ENCODE measurements around the gene MCRIP1.

The MCRIP1 gene

DNA sequence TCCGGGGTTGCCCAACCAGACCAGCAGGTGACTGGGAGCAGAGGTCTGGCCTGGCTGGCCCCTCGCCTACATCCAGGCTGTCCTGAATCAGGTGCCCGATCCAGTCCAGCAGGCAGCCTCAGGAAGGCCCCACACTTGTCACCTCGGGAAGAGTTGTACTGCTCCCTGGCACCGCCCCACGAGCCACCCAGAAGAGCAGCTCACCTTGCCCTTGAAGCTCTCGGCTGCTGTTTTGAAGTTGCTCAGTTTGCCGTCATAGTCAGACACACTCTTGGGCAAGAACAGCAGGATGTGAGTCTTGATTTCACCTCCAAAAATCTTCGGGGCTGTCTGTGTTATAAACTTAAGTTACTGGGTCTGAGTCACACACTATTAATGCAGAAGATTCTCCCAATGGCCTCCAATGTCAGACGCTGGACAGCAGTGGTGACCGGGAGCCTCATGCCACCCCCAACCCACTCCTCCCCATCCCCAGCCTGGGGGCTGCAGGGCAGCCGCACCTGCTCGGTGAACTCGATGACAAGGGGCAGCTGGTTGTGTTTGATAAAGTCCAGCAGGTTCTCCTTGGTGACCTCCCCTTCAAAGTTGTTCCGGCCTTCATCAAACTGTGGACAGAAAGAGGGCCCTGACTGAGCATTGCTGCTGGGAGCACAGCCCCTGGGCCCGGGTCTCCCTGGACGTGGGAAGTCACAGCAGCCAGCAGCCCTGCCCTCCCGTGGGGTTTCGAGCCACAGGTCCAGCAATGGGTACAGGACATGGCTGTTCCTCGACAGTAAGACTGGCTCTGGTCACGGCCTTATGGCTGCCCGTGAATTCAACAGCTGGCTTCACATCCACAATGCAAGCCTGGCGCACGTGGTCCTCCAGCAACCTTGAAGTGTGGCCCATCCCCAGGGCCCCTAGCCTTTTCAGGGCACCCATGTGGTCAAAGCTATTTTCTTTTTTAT, 13.9 kb upstream of the MCRIP1 start:
- no peaks in the 10 kb centered on the region for H3K9me3 ChIP-seq (ENCODE audit: insufficient read depth, low read length)
- H3K4me2 ChIP-seq (ENCODE audit: low read depth, low read length, poor library complexity, severe bottlenecking) = no peak overlapping the region
- H3K9ac ChIP-seq (ENCODE audit: low read length) = no peak overlapping the region
- no peaks in the 10 kb centered on the region for H4K20me1 ChIP-seq (ENCODE audit: low read depth, low read length)
- no peaks in the 10 kb centered on the region for H3F3A ChIP-seq (ENCODE audit: insufficient read depth)
- no peaks in the 10 kb centered on the region for H3K9me2 ChIP-seq (replicated peaks; ENCODE audit: insufficient read depth, low read length)
- no peak overlapping the region for H3K27ac ChIP-seq (ENCODE audit: low read depth, low read length)
- no peak overlapping the region for H3K4me3 ChIP-seq (ENCODE audit: insufficient read depth, low read length, poor library complexity, severe bottlenecking)
- H2AFZ ChIP-seq (ENCODE audit: low read depth, low read length, severe bottlenecking) = no peak overlapping the region
- no peaks in the 10 kb centered on the region for H3K27me3 ChIP-seq (ENCODE audit: low read length)
- TF ChIP-seq, protein P1, sequence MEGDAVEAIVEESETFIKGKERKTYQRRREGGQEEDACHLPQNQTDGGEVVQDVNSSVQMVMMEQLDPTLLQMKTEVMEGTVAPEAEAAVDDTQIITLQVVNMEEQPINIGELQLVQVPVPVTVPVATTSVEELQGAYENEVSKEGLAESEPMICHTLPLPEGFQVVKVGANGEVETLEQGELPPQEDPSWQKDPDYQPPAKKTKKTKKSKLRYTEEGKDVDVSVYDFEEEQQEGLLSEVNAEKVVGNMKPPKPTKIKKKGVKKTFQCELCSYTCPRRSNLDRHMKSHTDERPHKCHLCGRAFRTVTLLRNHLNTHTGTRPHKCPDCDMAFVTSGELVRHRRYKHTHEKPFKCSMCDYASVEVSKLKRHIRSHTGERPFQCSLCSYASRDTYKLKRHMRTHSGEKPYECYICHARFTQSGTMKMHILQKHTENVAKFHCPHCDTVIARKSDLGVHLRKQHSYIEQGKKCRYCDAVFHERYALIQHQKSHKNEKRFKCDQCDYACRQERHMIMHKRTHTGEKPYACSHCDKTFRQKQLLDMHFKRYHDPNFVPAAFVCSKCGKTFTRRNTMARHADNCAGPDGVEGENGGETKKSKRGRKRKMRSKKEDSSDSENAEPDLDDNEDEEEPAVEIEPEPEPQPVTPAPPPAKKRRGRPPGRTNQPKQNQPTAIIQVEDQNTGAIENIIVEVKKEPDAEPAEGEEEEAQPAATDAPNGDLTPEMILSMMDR (IDR thresholded peaks at IDR 0.05; ENCODE audit: insufficient read depth, low read length, poor library complexity, severe bottlenecking) = no peak
- TF ChIP-seq EZH2phosphoT487 (conservative IDR thresholded peaks at IDR 0.05; ENCODE audit: low read length) = no peak
- H3K36me3 ChIP-seq (ENCODE audit: low read length) = no peaks in the 10 kb centered on the region
- H3K79me2 ChIP-seq (ENCODE audit: insufficient read depth, low read length) = 0 out of 2 replicates have a peak, but pooled peaks cover 3% of the 10 kb centered on the region

DNA sequence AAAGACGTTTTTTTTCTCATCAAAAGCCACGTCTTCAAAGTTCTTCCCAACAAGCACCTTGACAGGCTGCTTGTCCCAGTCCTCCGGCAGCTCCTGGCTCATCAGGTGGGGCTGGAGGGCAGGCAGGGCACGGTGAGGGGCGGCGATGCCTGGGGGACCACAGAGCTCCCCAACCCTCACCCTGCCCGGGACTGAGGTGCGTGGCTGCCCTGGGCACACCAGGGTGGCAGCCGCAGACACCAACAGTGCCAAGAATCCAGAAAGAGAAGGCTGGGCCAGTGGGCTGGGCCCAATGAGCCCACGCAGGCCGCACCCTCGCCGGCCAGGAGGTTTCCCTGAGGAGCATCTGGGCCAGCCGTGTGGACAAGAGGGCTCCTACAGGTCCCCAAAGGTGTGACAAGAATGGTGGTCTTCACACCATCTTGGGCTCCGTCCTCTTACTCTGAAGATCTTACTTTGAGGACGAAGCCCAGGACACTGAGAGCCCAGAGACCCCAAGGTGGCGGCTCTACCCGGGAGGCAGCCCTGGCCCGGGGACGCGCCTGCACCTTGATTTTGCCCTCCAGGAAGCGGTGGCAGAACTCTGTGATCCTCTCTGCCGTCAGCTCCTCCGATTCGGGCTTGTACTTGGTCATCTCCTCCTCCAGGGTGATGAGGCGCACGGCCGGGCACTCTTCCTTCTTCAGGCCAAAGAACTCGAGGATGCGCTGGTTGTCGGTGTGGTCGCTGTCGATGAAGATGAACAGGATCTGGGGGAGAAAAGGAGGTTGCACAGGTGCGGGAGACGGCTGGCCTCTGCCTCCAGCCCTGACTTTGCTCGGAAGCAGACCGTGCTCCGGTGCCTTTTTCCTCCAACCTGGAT, 13.0 kb upstream of the MCRIP1 start:
- H4K20me1 ChIP-seq (ENCODE audit: low read depth, low read length) = no peaks in the 10 kb centered on the region
- H3F3A ChIP-seq (ENCODE audit: insufficient read depth) = no peaks in the 10 kb centered on the region
- no peaks in the 10 kb centered on the region for H3K36me3 ChIP-seq (ENCODE audit: low read length)

DNA sequence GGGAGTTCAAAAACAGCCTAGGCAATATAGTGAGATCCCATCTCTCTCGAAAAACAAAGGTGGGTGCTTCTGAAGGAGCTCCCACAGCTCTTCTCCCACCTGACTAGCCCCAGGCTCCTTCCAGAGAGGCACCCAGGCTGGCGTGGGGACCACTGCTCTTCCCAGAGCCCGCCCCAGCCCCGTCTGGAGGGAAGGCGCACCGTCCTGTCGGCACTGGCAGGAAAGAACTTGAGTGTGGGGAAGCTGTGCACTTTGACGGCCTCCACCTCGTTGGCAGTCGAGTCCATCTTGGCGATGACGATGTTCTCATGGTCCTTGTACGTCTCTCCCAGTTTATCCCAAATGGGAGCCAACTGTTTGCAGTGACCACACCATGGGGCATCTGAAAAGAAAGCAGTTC, 12.3 kb upstream of the MCRIP1 start:
- no peak overlapping the region for H3K27ac ChIP-seq (ENCODE audit: low read depth, low read length)
- no peaks in the 10 kb centered on the region for H3K36me3 ChIP-seq (ENCODE audit: low read length)
- H3K4me2 ChIP-seq (ENCODE audit: low read depth, low read length, poor library complexity, severe bottlenecking) = no peak overlapping the region
- no peaks in the 10 kb centered on the region for H3K79me2 ChIP-seq (ENCODE audit: insufficient read depth, low read length)
- H3F3A ChIP-seq (ENCODE audit: insufficient read depth) = no peaks in the 10 kb centered on the region
- H3K9me3 ChIP-seq (ENCODE audit: insufficient read depth, low read length) = no peaks in the 10 kb centered on the region
- H3K27me3 ChIP-seq (ENCODE audit: low read length) = no peaks in the 10 kb centered on the region
- TF ChIP-seq EZH2phosphoT487 (conservative IDR thresholded peaks at IDR 0.05; ENCODE audit: low read length) = no peak
- TF ChIP-seq, protein P1 (IDR thresholded peaks at IDR 0.05; ENCODE audit: insufficient read depth, low read length, poor library complexity, severe bottlenecking) = no peak
- H4K20me1 ChIP-seq (ENCODE audit: low read depth, low read length) = no peaks in the 10 kb centered on the region
- no peak overlapping the region for H3K9ac ChIP-seq (ENCODE audit: low read length)
- H2AFZ ChIP-seq (ENCODE audit: low read depth, low read length, severe bottlenecking) = no peak overlapping the region
- no peaks in the 10 kb centered on the region for H3K9me2 ChIP-seq (replicated peaks; ENCODE audit: insufficient read depth, low read length)
- H3K4me3 ChIP-seq (ENCODE audit: insufficient read depth, low read length, poor library complexity, severe bottlenecking) = no peak overlapping the region

More for the DNA sequence above, 13.0 kb upstream of the MCRIP1 start:
- Histone ChIP-seq H2AFZ (ENCODE audit: low read depth, low read length, severe bottlenecking) (no peak overlapping the region), H3K4me3 (ENCODE audit: insufficient read depth, low read length, poor library complexity, severe bottlenecking) (no peak overlapping the region), H3K9me3 (ENCODE audit: insufficient read depth, low read length) (no peaks in the 10 kb centered on the region), H3K27ac (ENCODE audit: low read depth, low read length) (no peak overlapping the region), H3K4me2 (ENCODE audit: low read depth, low read length, poor library complexity, severe bottlenecking) (no peak overlapping the region), H3K9ac (ENCODE audit: low read length) (no peak overlapping the region), H3K9me2 (replicated peaks; ENCODE audit: insufficient read depth, low read length) (no peaks in the 10 kb centered on the region), H3K27me3 (ENCODE audit: low read length) (no peaks in the 10 kb centered on the region), H3K79me2 (ENCODE audit: insufficient read depth, low read length) (0 out of 2 replicates have a peak, but pooled peaks cover 3% of the 10 kb centered on the region)
- no peak for TF ChIP-seq EZH2phosphoT487 (conservative IDR thresholded peaks at IDR 0.05; ENCODE audit: low read length)
- TF ChIP-seq, protein P1 (IDR thresholded peaks at IDR 0.05; ENCODE audit: insufficient read depth, low read length, poor library complexity, severe bottlenecking) = no peak

Data from SU-DHL-6 (cell line).